GM19395 (cell line): ENCODE results near the gene TAF4.

Source experiments
- ATAC-seq: cut with Tn5 transposase; IDR thresholded peaks from one replicate; pipeline ENCODE4 v1.9.1; 2021; ENCODE audit warnings: mild to moderate bottlenecking, moderate library complexity; ENCODE audit not compliant: unreplicated experiment

The TAF4 gene

GRCh38 chr20:62022575-62023139 lies 43.0 kb downstream of the TAF4 start:
- ATAC-seq, result no peak

- ATAC-seq, result no peak
Observed at GRCh38 chr20:62021793-62022385, 43.8 kb downstream of the TAF4 start.

GRCh38 chr20:62020935-62021701 lies 44.6 kb downstream of the TAF4 start:
- ATAC-seq, result no peak

- ATAC-seq, result no peak
Observed at GRCh38 chr20:62019881-62020492, 45.7 kb downstream of the TAF4 start.

GRCh38 chr20:62019144-62019805 lies 46.4 kb downstream of the TAF4 start:
- ATAC-seq, result no peak

GRCh38 chr20:62018437-62019143 lies 47.1 kb downstream of the TAF4 start:
- ATAC-seq, result no peak

- ATAC-seq, result no peak
Observed at GRCh38 chr20:62015540-62016288, 50.0 kb downstream of the TAF4 start.

- no peak for ATAC-seq
Observed at GRCh38 chr20:62014889-62015537, 50.7 kb downstream of the TAF4 start.

GRCh38 chr20:62014488-62014775 lies 51.2 kb downstream of the TAF4 start:
- no peak for ATAC-seq

GRCh38 chr20:62012631-62013030 lies 53.0 kb downstream of the TAF4 start:
- ATAC-seq, result no peak

- ATAC-seq, result no peak
Observed at GRCh38 chr20:62011938-62012534, 53.6 kb downstream of the TAF4 start.

- ATAC-seq, result no peak
Observed at GRCh38 chr20:62011403-62011790, 54.3 kb downstream of the TAF4 start.

GRCh38 chr20:62010551-62011402 lies 54.9 kb downstream of the TAF4 start:
- no peak for ATAC-seq

- no peak for ATAC-seq
Observed at GRCh38 chr20:62009869-62010445, 55.7 kb downstream of the TAF4 start.

- ATAC-seq, result no peak
Observed at GRCh38 chr20:62009322-62009721, 56.4 kb downstream of the TAF4 start.

GRCh38 chr20:62008643-62009183 lies 57.0 kb downstream of the TAF4 start:
- ATAC-seq, result no peak

- ATAC-seq, result no peak
Observed at GRCh38 chr20:62007127-62007647, 58.5 kb downstream of the TAF4 start.

GRCh38 chr20:62006482-62006881 lies 59.2 kb downstream of the TAF4 start:
- no peak for ATAC-seq
